Muscle of arm (tissue), 12 donors: Measurements from ENCODE around the gene ZCCHC3. TPM values are rescaled to one million over a fixed set of nuclear protein-coding genes. Genes with fewer than 3 reads are reported as not detected.
"Not testable (repeated sequence)": the region's sequence is repeated elsewhere in the genome, so short reads cannot be mapped to it uniquely, and the experiment has no call there.

Experiments used
- DNase-seq: peaks from one replicate; pipeline ENCODE4 v3.0.0-alpha.2; 2013
- polyA plus RNA-seq, 12 donors: library from polyadenylated mRNA; unstranded; fragments of 120-200 nt; gene quantifications; one replicate each; pipeline ENCODE4 v1.2.1, GENCODE V29; 2013; ENCODE audit not compliant: insufficient read length in 12 of 12

ZCCHC3 gene
- polyA plus RNA-seq, 12 donors, result 24.3 to 37.8 (median 28.0) TPM; not detected in 1

- DNase-seq, result no peak
Observed at GRCh38 chr20:330233-331149, 33.1 kb downstream of the ZCCHC3 start.

GRCh38 chr20:334578-334977 is 37.2 kb downstream of the ZCCHC3 start:
- no peak for DNase-seq

- DNase-seq, result not testable (repeated sequence)
Observed at GRCh38 chr20:336040-336439, 38.7 kb downstream of the ZCCHC3 start.

GRCh38 chr20:341682-342081 is 44.3 kb downstream of the ZCCHC3 start:
- DNase-seq, result no peak

GRCh38 chr20:343107-343506 is 45.7 kb downstream of the ZCCHC3 start:
- DNase-seq, result no peak

GRCh38 chr20:346033-346639 is 48.8 kb downstream of the ZCCHC3 start:
- no peak for DNase-seq

GRCh38 chr20:346640-347316 is 49.4 kb downstream of the ZCCHC3 start, which contains the start of gene NRSN2:
Gene NRSN2 (plus strand): TSS chr20:347111. CDS start chr20:349644, 2,533 bp downstream.
- DNase-seq, result peak; percentile 74

GRCh38 chr20:347317-347639 is 49.9 kb downstream of the ZCCHC3 start:
- no peak for DNase-seq

- peak; percentile 93 for DNase-seq
Observed at GRCh38 chr20:347640-348484, 50.5 kb downstream of the ZCCHC3 start.

GRCh38 chr20:348972-349841 is 51.8 kb downstream of the ZCCHC3 start:
- no peak for DNase-seq

Other genes starting within 250 kb of the ZCCHC3 start
- gene DEFB125, start 209.9 kb upstream of the ZCCHC3 start, polyA plus RNA-seq, result not detected
- gene DEFB126, start 155.0 kb upstream of the ZCCHC3 start, polyA plus RNA-seq, result not detected
- gene DEFB127, start 140.1 kb upstream of the ZCCHC3 start, polyA plus RNA-seq, result not detected
- gene DEFB128, start 107.9 kb upstream of the ZCCHC3 start, polyA plus RNA-seq, result not detected
- gene DEFB129, start 70.3 kb upstream of the ZCCHC3 start, polyA plus RNA-seq, result not detected
- gene DEFB132, start 39.8 kb upstream of the ZCCHC3 start, polyA plus RNA-seq, result not detected
- 10 to 100 TPM in 8 of 12 donors, 1 to 10 TPM in 3, not detected in 1; 8.2 to 18.4 (median 11.2) TPM for gene C20orf96, start 6.8 kb upstream of the ZCCHC3 start, polyA plus RNA-seq
- gene SOX12, start 28.0 kb downstream of the ZCCHC3 start, polyA plus RNA-seq, result 100 to 1,000 TPM in 1 of 12 donors, 10 to 100 TPM in 11; 15.4 to 181 (median 19.8) TPM
- 10 to 100 TPM in 11 of 12 donors, not detected in 1; 20.7 to 30.9 (median 24.9) TPM for gene NRSN2, start 49.5 kb downstream of the ZCCHC3 start, polyA plus RNA-seq
- 1 to 10 TPM in 10 of 12 donors, not detected in 2; 2.1 to 4.0 (median 2.9) TPM for gene TRIB3, start 83.2 kb downstream of the ZCCHC3 start, polyA plus RNA-seq
- gene RBCK1, start 110.7 kb downstream of the ZCCHC3 start, polyA plus RNA-seq, result 10 to 100 TPM in 11 of 12 donors, not detected in 1; 42.4 to 72.1 (median 49.8) TPM
- 10 to 100 TPM in 11 of 12 donors, not detected in 1; 27.5 to 36.4 (median 32.8) TPM for gene TBC1D20, start 165.0 kb downstream of the ZCCHC3 start, polyA plus RNA-seq
- gene CSNK2A1, start 246.2 kb downstream of the ZCCHC3 start, polyA plus RNA-seq, result 100 to 1,000 TPM; 108 to 723 (median 125) TPM